Stomach (tissue), 4 donors: ENCODE measurements around the gene SCD5.

Source experiments
- CTCF ChIP-seq, 7 experiments: fragments of 450-650 bp in 4 of 7; fragments of 200-600 bp in 3 of 7; sonication (generic) in 3 of 7; IDR thresholded peaks; one replicate each; pipeline ENCODE4 v1.5.1; 2016 to 2019; ENCODE audit warnings: antibody characterized with exemption in 7 of 7, control low read depth in 2 of 7, mild to moderate bottlenecking in 1 of 7
- EP300 ChIP-seq: sonication (generic); formaldehyde crosslinking; IDR thresholded peaks from one replicate; pipeline ENCODE4 v1.6.1; 2017; ENCODE audit warnings: antibody characterized with exemption
- POLR2A ChIP-seq, 4 donors: fragments of 450-650 bp; IDR thresholded peaks; one replicate each; pipeline ENCODE4 v1.6.1; 2016; ENCODE audit warnings: antibody characterized with exemption in 4 of 4, control low read depth in 2 of 4, mild to moderate bottlenecking in 1 of 4, moderate library complexity in 1 of 4
- POLR2AphosphoS5 ChIP-seq, 3 donors: sonication (generic); formaldehyde crosslinking; IDR thresholded peaks; one replicate each; pipeline ENCODE4 v1.6.1; 2016; ENCODE audit warnings: antibody characterized with exemption in 3 of 3

- TF ChIP-seq CTCF (IDR thresholded peaks at IDR 0.05) (no peak), POLR2A (IDR thresholded peaks at IDR 0.05) (no peak), EP300 (no peak), POLR2AphosphoS5 (IDR thresholded peaks at IDR 0.05) (no peak)
These were observed 7.4 kb downstream of the SCD5 start for GRCh38 chr4:82791179-82791578.
